GM23338 (cell line): ENCODE results near the gene LINGO1. TPM values are rescaled to one million over a fixed set of nuclear protein-coding genes. Genes with fewer than 3 reads are reported as not detected.

Source experiments
- ATAC-seq: fragments of 200-7000 bp; cut with Tn5 transposase; 3 replicates; pipeline ENCODE4 v1.9.1; 2020
- DNase-seq: peaks from one replicate; pipeline ENCODE4 v3.0.0-alpha.2; 2015; ENCODE audit warnings: low spot score
- H2AFZ ChIP-seq: fragments of 200-600 bp; sonication (generic); 2 replicates; pipeline ENCODE4 v1.8.0; 2016; ENCODE audit warnings: antibody characterized with exemption, mild to moderate bottlenecking, moderate library complexity
- H3F3A ChIP-seq: fragments of 200-600 bp; sonication (generic); replicated peaks from 2 replicates; pipeline ENCODE4 v1.8.0; 2017; ENCODE audit warnings: antibody characterized with exemption, mixed run types, low read depth
- H3K27ac ChIP-seq: fragments of 200-600 bp; sonication (generic); 2 replicates; pipeline ENCODE4 v1.6.1; 2016; ENCODE audit warnings: low read depth
- H3K27me3 ChIP-seq: fragments of 200-600 bp; sonication (generic); 2 replicates; pipeline ENCODE4 v1.8.0; 2016; ENCODE audit warnings: mild to moderate bottlenecking, mixed run types, moderate library complexity; ENCODE audit not compliant: insufficient read depth
- H3K36me3 ChIP-seq: fragments of 200-600 bp; sonication (generic); 2 replicates; pipeline ENCODE4 v1.8.0; 2016; ENCODE audit warnings: mild to moderate bottlenecking; ENCODE audit not compliant: insufficient read depth
- H3K4me1 ChIP-seq: fragments of 200-600 bp; sonication (generic); 2 replicates; pipeline ENCODE4 v1.8.0; 2016; ENCODE audit warnings: mild to moderate bottlenecking, moderate library complexity; ENCODE audit not compliant: insufficient read depth
- H3K4me2 ChIP-seq: fragments of 200-600 bp; sonication (generic); 2 replicates; pipeline ENCODE4 v1.7.1; 2017; ENCODE audit warnings: mixed run types
- H3K4me3 ChIP-seq: fragments of 200-600 bp; sonication (generic); 2 replicates; pipeline ENCODE4 v1.6.1; 2016; ENCODE audit warnings: mixed run types
- H3K79me2 ChIP-seq: fragments of 200-600 bp; sonication (generic); replicated peaks from 2 replicates; pipeline ENCODE4 v1.8.0; 2017; ENCODE audit warnings: mild to moderate bottlenecking; ENCODE audit not compliant: insufficient read depth
- H3K9me2 ChIP-seq: fragments of 200-600 bp; sonication (generic); 2 replicates; pipeline ENCODE4 v1.8.0; 2017; ENCODE audit not compliant: insufficient read depth
- H4K20me1 ChIP-seq: fragments of 200-600 bp; sonication (generic); replicated peaks from 2 replicates; pipeline ENCODE4 v1.8.0; 2017; ENCODE audit warnings: mild to moderate bottlenecking; ENCODE audit not compliant: insufficient read depth
- H3K27ac Mint-ChIP-seq: 2 replicates; pipeline ENCODE4 v1.8.0; 2020; ENCODE audit warnings: inconsistent platforms, mild to moderate bottlenecking, moderate library complexity, mixed read lengths
- H3K27me3 Mint-ChIP-seq: 3 replicates; pipeline ENCODE4 v1.8.0; 2022; ENCODE audit warnings: low read depth, mild to moderate bottlenecking, moderate library complexity, mixed read lengths, inconsistent platforms; ENCODE audit not compliant: insufficient read depth, poor library complexity
- H3K36me3 Mint-ChIP-seq: 3 replicates; pipeline ENCODE4 v1.8.0; 2021; ENCODE audit warnings: low read depth, mild to moderate bottlenecking, inconsistent platforms, moderate library complexity, mixed read lengths
- H3K4me1 Mint-ChIP-seq: 3 replicates; pipeline ENCODE4 v1.8.0; 2020; ENCODE audit warnings: mild to moderate bottlenecking, inconsistent platforms, mixed read lengths
- H3K4me3 Mint-ChIP-seq: 3 replicates; pipeline ENCODE4 v1.8.0; 2021; ENCODE audit warnings: moderate library complexity, mild to moderate bottlenecking, inconsistent platforms, mixed read lengths
- H3K9me3 Mint-ChIP-seq: 3 replicates; pipeline ENCODE4 v1.8.0; 2020; ENCODE audit warnings: moderate library complexity, mild to moderate bottlenecking, inconsistent platforms, mixed read lengths
- CREB1 ChIP-seq: fragments of 250-450 bp; sonication (Bioruptor Pico); IDR thresholded peaks from 2 replicates; pipeline ENCODE4 v1.5.0; 2020; ENCODE audit warnings: low read depth, mild to moderate bottlenecking, moderate library complexity
- EZH2 ChIP-seq: fragments of 200-600 bp; sonication (generic); IDR thresholded peaks from one replicate; pipeline ENCODE4 v1.8.0; 2017; ENCODE audit warnings: antibody characterized with exemption, mild to moderate bottlenecking, low read depth; ENCODE audit not compliant: unreplicated experiment
- EZH2phosphoT487 ChIP-seq: fragments of 200-600 bp; sonication (generic); IDR thresholded peaks from one replicate; pipeline ENCODE4 v1.8.1; 2018; ENCODE audit warnings: antibody characterized with exemption; ENCODE audit not compliant: unreplicated experiment
- NANOG ChIP-seq: IDR thresholded peaks from 2 replicates; pipeline ENCODE4 v1.6.1; 2016; ENCODE audit warnings: antibody characterized with exemption, borderline replicate concordance
- STAT1 ChIP-seq: IDR thresholded peaks from one replicate; pipeline ENCODE4 v1.6.1; 2016; ENCODE audit warnings: antibody characterized with exemption; ENCODE audit not compliant: unreplicated experiment
- ZNF114 ChIP-seq: fragments of 250-450 bp; sonication (Bioruptor Pico); IDR thresholded peaks from 2 replicates; pipeline ENCODE4 v1.5.0; 2020; ENCODE audit warnings: mild to moderate bottlenecking, moderate library complexity
- polyA plus RNA-seq: library from polyadenylated mRNA; unstranded; fragments of >200 nt; fragmentation: Nextera tagmentation; extraction: Ambion mirVana; gene quantifications from 2 replicates; pipeline ENCODE4 v1.2.1, GENCODE V29; 2016
- total RNA-seq: library from RNA; depleted of rRNA; stranded (reverse); fragments of >200 nt; shearing (Covaris generic); gene quantifications from 2 replicates; pipeline ENCODE4 v1.2.3, GENCODE V29; 2014
- TF ChIP-seq, protein P1 (sequence below), 2 experiments: fragments of 200-600 bp in 1 of 2; sonication (generic) in 1 of 2; conservative IDR thresholded peaks; 2 replicates each; pipeline versions ENCODE4 v1.5.1 to v1.6.1; 2016 to 2017; ENCODE audit warnings: antibody characterized with exemption in 2 of 2, low read depth in 2 of 2, mild to moderate bottlenecking in 2 of 2, moderate library complexity in 1 of 2
- TF ChIP-seq, protein P2 (sequence below): IDR thresholded peaks from 2 replicates; pipeline ENCODE4 v1.6.1; 2016; ENCODE audit warnings: antibody characterized with exemption
- TF ChIP-seq, protein P3 (sequence below): fragments of 250-450 bp; sonication (Bioruptor Pico); IDR thresholded peaks from 2 replicates; pipeline ENCODE4 v1.5.0; 2020; ENCODE audit warnings: mild to moderate bottlenecking, moderate library complexity
- TF ChIP-seq, protein P4 (sequence below): IDR thresholded peaks from one replicate; pipeline ENCODE4 v1.6.1; 2018; ENCODE audit warnings: antibody characterized with exemption; ENCODE audit not compliant: unreplicated experiment

Gene LINGO1
- total and polyA plus RNA-seq, 2 experiments from 2014 or later: 16.9 to 63.1 TPM

DNA sequence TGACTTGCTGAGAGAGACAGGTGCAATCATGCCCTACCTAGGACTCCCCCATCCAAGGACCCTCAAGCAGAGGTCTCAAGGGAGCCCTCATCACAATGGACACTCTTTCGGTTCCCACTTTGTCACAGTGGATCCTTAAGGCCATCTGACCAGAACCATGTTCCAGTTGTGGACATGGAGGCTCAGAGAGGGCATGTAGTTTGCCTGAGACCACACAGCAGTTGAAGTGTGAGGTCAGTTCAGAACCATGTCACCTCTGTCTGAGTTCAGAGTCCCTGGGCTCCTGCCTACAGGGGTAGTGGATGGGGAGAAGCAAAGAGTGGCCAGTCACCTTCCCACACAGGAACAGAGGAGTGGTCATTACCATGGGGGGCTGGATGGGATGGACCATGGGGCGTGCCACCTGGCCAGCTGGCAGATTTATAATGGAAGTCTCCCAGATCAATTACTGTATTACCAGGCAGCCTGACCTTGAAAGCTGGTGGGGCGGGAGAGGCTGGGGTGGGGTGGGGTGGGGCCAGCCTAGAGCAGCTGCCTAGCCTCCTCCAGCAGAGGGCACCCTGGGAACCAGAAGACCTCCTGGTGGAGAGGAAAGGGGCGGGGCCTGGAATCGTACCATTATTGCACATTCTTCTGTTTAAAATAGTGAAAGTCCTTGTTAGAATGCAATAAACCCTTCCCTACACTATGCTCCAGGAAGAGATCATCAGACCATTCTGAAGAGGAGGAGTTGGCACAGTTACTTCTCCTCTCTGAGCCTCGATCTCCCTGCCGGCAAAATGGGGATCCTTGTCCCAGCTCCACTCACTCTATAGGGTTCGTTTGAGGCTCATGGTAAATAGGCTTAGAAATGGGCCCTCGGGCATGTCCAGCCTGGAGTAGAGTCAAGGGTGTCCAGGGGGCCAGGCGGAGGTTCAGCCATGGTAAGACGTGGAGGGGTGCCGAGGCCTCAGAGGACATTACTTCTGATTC lies 26.9 kb upstream of the LINGO1 start (continued):
- TF ChIP-seq, protein P1, sequence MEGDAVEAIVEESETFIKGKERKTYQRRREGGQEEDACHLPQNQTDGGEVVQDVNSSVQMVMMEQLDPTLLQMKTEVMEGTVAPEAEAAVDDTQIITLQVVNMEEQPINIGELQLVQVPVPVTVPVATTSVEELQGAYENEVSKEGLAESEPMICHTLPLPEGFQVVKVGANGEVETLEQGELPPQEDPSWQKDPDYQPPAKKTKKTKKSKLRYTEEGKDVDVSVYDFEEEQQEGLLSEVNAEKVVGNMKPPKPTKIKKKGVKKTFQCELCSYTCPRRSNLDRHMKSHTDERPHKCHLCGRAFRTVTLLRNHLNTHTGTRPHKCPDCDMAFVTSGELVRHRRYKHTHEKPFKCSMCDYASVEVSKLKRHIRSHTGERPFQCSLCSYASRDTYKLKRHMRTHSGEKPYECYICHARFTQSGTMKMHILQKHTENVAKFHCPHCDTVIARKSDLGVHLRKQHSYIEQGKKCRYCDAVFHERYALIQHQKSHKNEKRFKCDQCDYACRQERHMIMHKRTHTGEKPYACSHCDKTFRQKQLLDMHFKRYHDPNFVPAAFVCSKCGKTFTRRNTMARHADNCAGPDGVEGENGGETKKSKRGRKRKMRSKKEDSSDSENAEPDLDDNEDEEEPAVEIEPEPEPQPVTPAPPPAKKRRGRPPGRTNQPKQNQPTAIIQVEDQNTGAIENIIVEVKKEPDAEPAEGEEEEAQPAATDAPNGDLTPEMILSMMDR (conservative IDR thresholded peaks at IDR 0.05; ENCODE audit: low read depth in 2 of 2): peak in 1 of 2 experiments; percentile 79; a peak in 3 of 4 replicates
- no peak for TF ChIP-seq STAT1

DNA sequence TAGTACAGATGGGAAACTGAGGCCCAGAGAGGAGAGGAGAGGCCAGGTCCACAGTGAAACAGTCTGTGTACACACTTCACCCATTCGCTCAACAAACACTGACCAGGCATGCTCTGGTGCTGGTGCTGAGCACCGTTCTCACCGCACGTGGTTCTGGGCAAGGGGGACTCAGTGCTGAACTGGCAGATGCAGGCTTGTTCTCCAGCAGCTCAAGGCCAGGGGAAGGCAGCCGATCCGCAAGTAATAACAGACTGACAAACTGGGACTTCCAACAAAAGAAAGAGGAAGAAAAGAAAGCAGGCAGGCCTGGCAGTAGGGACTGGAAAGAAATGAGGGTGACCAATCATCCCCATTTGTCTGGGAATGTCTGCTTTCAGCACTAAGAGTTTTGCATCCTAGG lies 25.6 kb upstream of the LINGO1 start:
- ATAC-seq (no peak), DNase-seq (no peak)
- Histone ChIP-seq H4K20me1 (no peaks in the 10 kb centered on the region), H3K27ac (no peak overlapping the region), H3K9me2 (no peaks in the 10 kb centered on the region), H3K36me3 (no peaks in the 10 kb centered on the region), H3F3A (no peaks in the 10 kb centered on the region), H3K4me2 (no peak overlapping the region), H3K27me3 (no peaks in the 10 kb centered on the region), H3K79me2 (no peaks in the 10 kb centered on the region), H3K4me3 (no peak overlapping the region), H2AFZ (no peak overlapping the region), H3K4me1 (no peaks in the 10 kb centered on the region)
- H3K4me1 Mint-ChIP-seq: peaks cover 6% of the 10 kb centered on the region; the same call in 2 of the 3 replicates
- no peak overlapping the region for H3K27ac Mint-ChIP-seq
- peaks cover 8% of the 10 kb centered on the region for H3K27me3 Mint-ChIP-seq
- H3K4me3 Mint-ChIP-seq: no peak overlapping the region
- H3K36me3 Mint-ChIP-seq: no peaks in the 10 kb centered on the region
- H3K9me3 Mint-ChIP-seq: peaks cover 7% of the 10 kb centered on the region; the same call in 1 of the 3 replicates
- TF ChIP-seq ZNF114 (CRISPR knock-in tag) (no peak), CREB1 (CRISPR knock-in tag) (no peak), EZH2phosphoT487 (no peak), STAT1 (no peak), NANOG (no peak), EZH2 (no peak)
- TF ChIP-seq, protein P2, sequence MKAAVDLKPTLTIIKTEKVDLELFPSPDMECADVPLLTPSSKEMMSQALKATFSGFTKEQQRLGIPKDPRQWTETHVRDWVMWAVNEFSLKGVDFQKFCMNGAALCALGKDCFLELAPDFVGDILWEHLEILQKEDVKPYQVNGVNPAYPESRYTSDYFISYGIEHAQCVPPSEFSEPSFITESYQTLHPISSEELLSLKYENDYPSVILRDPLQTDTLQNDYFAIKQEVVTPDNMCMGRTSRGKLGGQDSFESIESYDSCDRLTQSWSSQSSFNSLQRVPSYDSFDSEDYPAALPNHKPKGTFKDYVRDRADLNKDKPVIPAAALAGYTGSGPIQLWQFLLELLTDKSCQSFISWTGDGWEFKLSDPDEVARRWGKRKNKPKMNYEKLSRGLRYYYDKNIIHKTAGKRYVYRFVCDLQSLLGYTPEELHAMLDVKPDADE: no peak
- TF ChIP-seq, protein P3, sequence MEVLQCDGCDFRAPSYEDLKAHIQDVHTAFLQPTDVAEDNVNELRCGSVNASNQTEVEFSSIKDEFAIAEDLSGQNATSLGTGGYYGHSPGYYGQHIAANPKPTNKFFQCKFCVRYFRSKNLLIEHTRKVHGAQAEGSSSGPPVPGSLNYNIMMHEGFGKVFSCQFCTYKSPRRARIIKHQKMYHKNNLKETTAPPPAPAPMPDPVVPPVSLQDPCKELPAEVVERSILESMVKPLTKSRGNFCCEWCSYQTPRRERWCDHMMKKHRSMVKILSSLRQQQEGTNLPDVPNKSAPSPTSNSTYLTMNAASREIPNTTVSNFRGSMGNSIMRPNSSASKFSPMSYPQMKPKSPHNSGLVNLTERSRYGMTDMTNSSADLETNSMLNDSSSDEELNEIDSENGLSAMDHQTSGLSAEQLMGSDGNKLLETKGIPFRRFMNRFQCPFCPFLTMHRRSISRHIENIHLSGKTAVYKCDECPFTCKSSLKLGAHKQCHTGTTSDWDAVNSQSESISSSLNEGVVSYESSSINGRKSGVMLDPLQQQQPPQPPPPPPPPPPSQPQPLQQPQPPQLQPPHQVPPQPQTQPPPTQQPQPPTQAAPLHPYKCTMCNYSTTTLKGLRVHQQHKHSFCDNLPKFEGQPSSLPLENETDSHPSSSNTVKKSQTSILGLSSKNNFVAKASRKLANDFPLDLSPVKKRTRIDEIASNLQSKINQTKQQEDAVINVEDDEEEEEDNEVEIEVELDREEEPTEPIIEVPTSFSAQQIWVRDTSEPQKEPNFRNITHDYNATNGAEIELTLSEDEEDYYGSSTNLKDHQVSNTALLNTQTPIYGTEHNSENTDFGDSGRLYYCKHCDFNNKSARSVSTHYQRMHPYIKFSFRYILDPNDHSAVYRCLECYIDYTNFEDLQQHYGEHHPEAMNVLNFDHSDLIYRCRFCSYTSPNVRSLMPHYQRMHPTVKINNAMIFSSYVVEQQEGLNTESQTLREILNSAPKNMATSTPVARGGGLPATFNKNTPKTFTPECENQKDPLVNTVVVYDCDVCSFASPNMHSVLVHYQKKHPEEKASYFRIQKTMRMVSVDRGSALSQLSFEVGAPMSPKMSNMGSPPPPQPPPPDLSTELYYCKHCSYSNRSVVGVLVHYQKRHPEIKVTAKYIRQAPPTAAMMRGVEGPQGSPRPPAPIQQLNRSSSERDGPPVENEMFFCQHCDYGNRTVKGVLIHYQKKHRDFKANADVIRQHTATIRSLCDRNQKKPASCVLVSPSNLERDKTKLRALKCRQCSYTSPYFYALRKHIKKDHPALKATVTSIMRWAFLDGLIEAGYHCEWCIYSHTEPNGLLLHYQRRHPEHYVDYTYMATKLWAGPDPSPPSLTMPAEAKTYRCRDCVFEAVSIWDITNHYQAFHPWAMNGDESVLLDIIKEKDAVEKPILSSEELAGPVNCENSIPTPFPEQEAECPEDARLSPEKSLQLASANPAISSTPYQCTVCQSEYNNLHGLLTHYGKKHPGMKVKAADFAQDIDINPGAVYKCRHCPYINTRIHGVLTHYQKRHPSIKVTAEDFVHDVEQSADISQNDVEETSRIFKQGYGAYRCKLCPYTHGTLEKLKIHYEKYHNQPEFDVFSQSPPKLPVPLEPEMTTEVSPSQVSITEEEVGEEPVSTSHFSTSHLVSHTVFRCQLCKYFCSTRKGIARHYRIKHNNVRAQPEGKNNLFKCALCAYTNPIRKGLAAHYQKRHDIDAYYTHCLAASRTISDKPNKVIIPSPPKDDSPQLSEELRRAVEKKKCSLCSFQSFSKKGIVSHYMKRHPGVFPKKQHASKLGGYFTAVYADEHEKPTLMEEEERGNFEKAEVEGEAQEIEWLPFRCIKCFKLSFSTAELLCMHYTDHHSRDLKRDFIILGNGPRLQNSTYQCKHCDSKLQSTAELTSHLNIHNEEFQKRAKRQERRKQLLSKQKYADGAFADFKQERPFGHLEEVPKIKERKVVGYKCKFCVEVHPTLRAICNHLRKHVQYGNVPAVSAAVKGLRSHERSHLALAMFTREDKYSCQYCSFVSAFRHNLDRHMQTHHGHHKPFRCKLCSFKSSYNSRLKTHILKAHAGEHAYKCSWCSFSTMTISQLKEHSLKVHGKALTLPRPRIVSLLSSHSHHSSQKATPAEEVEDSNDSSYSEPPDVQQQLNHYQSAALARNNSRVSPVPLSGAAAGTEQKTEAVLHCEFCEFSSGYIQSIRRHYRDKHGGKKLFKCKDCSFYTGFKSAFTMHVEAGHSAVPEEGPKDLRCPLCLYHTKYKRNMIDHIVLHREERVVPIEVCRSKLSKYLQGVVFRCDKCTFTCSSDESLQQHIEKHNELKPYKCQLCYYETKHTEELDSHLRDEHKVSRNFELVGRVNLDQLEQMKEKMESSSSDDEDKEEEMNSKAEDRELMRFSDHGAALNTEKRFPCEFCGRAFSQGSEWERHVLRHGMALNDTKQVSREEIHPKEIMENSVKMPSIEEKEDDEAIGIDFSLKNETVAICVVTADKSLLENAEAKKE (CRISPR knock-in tag): no peak
- TF ChIP-seq, protein P4, sequence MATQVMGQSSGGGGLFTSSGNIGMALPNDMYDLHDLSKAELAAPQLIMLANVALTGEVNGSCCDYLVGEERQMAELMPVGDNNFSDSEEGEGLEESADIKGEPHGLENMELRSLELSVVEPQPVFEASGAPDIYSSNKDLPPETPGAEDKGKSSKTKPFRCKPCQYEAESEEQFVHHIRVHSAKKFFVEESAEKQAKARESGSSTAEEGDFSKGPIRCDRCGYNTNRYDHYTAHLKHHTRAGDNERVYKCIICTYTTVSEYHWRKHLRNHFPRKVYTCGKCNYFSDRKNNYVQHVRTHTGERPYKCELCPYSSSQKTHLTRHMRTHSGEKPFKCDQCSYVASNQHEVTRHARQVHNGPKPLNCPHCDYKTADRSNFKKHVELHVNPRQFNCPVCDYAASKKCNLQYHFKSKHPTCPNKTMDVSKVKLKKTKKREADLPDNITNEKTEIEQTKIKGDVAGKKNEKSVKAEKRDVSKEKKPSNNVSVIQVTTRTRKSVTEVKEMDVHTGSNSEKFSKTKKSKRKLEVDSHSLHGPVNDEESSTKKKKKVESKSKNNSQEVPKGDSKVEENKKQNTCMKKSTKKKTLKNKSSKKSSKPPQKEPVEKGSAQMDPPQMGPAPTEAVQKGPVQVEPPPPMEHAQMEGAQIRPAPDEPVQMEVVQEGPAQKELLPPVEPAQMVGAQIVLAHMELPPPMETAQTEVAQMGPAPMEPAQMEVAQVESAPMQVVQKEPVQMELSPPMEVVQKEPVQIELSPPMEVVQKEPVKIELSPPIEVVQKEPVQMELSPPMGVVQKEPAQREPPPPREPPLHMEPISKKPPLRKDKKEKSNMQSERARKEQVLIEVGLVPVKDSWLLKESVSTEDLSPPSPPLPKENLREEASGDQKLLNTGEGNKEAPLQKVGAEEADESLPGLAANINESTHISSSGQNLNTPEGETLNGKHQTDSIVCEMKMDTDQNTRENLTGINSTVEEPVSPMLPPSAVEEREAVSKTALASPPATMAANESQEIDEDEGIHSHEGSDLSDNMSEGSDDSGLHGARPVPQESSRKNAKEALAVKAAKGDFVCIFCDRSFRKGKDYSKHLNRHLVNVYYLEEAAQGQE: no peak
